GM23248 (cell line): Measurements from ENCODE around the gene NSMCE1.

Source experiments
- EZH2 ChIP-seq: fragments of 200-600 bp; sonication (generic); IDR thresholded peaks from 2 replicates; pipeline ENCODE4 v1.6.1; 2018; ENCODE audit warnings: antibody characterized with exemption, mild to moderate bottlenecking; ENCODE audit not compliant: insufficient read depth, poor library complexity, severe bottlenecking
- EZH2phosphoT487 ChIP-seq: fragments of 200-600 bp; sonication (generic); IDR thresholded peaks from 2 replicates; pipeline ENCODE4 v1.6.1; 2018; ENCODE audit warnings: antibody characterized with exemption, moderate library complexity, mild to moderate bottlenecking, low read depth; ENCODE audit not compliant: insufficient read depth

DNA sequence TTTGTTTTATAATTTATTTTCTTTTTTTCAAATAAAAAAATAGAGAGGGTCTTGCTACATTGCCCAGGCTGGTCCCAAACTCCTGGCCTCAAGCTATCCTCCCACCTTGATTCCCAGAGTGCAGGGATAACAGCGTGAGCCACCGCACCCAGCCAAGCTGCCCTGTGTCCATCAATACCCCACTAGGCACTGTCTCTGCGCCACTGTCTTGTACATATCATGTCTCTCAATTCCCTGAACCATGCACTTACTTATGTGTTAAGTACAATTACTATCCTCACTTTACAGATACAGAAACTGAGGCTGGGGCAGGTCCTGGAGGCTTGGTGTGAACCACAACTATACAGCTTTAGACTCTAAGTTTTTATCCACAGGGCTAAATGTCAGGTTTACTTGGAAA, 11.7 kb downstream of the NSMCE1 start:
- TF ChIP-seq EZH2 (no peak), EZH2phosphoT487 (no peak)
